ENCODE results near the gene CRYAA. TPM values are rescaled to one million over a fixed set of nuclear protein-coding genes. Genes with fewer than 3 reads are reported as not detected.

CRYAA gene
- total and polyA plus RNA-seq, 9 donors = 0.18 to 0.69 TPM; not detected in 7

DNA sequence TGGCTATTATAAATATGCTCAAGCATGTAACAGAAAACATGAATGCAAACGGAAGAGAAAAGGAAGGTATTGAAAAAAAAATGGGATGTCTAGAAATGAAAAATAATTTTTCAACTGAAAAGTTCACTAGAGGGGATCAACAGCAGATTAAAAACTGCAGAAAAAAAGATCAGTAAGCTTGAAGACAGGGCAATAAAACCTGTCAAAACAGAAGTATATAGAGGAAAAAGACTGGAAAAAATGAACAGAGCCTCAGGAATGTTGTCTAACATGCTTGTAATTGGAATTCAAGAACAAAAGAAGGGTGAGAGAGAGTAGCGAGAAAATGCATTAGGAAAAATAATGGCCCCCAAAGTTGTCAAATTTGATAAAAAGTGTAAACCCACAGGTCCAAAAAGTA lies 29.6 kb downstream of the CRYAA start:
- Histone ChIP-seq H3K27ac (ENCODE audit: low read length) (no peak overlapping the region), H3K4me1 (ENCODE audit: control insufficient read depth, insufficient read depth, low read length) (peaks cover 37% of the 10 kb centered on the region), H3K36me3 (ENCODE audit: control insufficient read depth, insufficient read depth, low read length) (no peaks in the 10 kb centered on the region), H3K4me3 (ENCODE audit: low read length) (no peak overlapping the region), H3K9me3 (replicated peaks; ENCODE audit: control insufficient read depth, low read depth, low read length) (peaks cover 18% of the 10 kb centered on the region), H3K27me3 (ENCODE audit: control insufficient read depth, insufficient read depth, low read length) (no peaks in the 10 kb centered on the region)
- no peak for DNase-seq
- no CpG with 5 or more reads among the region's 2 CpGs for WGBS (ENCODE audit: insufficient coverage)

GRCh38 chr21:43201491-43201890 lies 32.7 kb downstream of the CRYAA start:
- no peaks in the 10 kb centered on the region for H3K36me3 ChIP-seq (ENCODE audit: control insufficient read depth, insufficient read depth, low read length)
- H3K4me1 ChIP-seq (ENCODE audit: control insufficient read depth, insufficient read depth, low read length) = peaks cover 7% of the 10 kb centered on the region
- no peak overlapping the region for H3K27ac ChIP-seq (ENCODE audit: low read length)
- no peak for DNase-seq
- H3K4me3 ChIP-seq (ENCODE audit: low read length) = no peak overlapping the region
- H3K27me3 ChIP-seq (ENCODE audit: control insufficient read depth, insufficient read depth, low read length) = no peaks in the 10 kb centered on the region
- H3K9me3 ChIP-seq (replicated peaks; ENCODE audit: control insufficient read depth, low read depth, low read length) = peaks cover 18% of the 10 kb centered on the region
- no CpG with 5 or more reads among the region's 1 CpG for WGBS (ENCODE audit: insufficient coverage)

DNA sequence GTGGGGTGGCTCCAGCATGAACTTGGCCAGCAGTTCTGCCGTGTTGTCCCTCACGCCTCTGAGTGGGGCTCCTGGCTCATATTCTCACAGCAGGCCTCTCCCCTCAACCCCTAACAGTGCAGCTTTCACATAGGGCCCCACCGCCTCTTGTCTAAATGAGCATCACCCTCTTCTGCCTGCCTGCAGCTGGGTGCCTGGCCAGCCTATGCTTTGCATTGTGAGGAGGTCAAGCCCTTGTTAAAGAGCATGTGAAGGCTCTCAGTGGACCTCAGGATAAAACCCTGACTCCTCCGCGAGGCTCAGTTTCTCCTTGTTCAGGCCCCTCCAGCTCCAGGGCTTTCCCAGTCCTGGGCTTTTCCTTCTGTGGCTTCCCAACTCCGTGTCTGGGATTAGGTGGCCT lies 34.8 kb downstream of the CRYAA start:
- H3K36me3 ChIP-seq (ENCODE audit: control insufficient read depth, insufficient read depth, low read length) = no peaks in the 10 kb centered on the region
- DNase-seq = no peak
- H3K4me1 ChIP-seq (ENCODE audit: control insufficient read depth, insufficient read depth, low read length) = no peaks in the 10 kb centered on the region
- peaks cover 8% of the 10 kb centered on the region for H3K27me3 ChIP-seq (ENCODE audit: control insufficient read depth, insufficient read depth, low read length)
- H3K9me3 ChIP-seq (replicated peaks; ENCODE audit: control insufficient read depth, low read depth, low read length) = peaks cover 18% of the 10 kb centered on the region
- no peak overlapping the region for H3K4me3 ChIP-seq (ENCODE audit: low read length)
- WGBS (ENCODE audit: insufficient coverage) = 74% methylated on average over 4 of the region's 6 CpGs
- no peak overlapping the region for H3K27ac ChIP-seq (ENCODE audit: low read length)

DNA sequence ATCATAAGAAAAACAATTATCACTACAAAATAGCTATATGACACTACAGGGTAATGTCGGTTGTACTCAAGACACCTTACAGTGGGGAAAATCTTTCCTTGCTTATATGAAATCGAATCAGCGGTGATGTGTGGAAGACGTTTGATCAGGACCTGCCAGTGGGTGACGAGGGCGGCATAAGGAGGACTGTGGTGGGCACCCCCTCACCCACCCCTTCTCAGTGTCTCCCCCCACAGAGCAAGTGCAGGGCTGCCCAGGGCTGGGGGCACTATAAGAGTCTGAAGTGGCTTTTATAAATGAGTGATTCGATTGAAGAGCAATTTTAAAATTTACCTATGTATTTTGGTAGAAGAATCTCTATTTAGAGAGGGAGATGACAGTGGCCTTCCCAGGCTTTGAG lies 35.8 kb downstream of the CRYAA start:
- no peaks in the 10 kb centered on the region for H3K36me3 ChIP-seq (ENCODE audit: control insufficient read depth, insufficient read depth, low read length)
- H3K27ac ChIP-seq (ENCODE audit: low read length) = no peak overlapping the region
- peaks cover 8% of the 10 kb centered on the region for H3K27me3 ChIP-seq (ENCODE audit: control insufficient read depth, insufficient read depth, low read length)
- H3K4me3 ChIP-seq (ENCODE audit: low read length) = no peak overlapping the region
- peaks cover 16% of the 10 kb centered on the region for H3K9me3 ChIP-seq (replicated peaks; ENCODE audit: control insufficient read depth, low read depth, low read length)
- no peak for DNase-seq
- no CpG with 5 or more reads among the region's 7 CpGs for WGBS (ENCODE audit: insufficient coverage)
- H3K4me1 ChIP-seq (ENCODE audit: control insufficient read depth, insufficient read depth, low read length) = no peaks in the 10 kb centered on the region

GRCh38 chr21:43206231-43207042 lies 37.6 kb downstream of the CRYAA start:
- no peak for DNase-seq
- H3K27me3 ChIP-seq (ENCODE audit: control insufficient read depth, insufficient read depth, low read length) = peaks cover 8% of the 10 kb centered on the region
- peaks cover 9% of the 10 kb centered on the region for H3K9me3 ChIP-seq (replicated peaks; ENCODE audit: control insufficient read depth, low read depth, low read length)
- no peaks in the 10 kb centered on the region for H3K36me3 ChIP-seq (ENCODE audit: control insufficient read depth, insufficient read depth, low read length)
- H3K4me1 ChIP-seq (ENCODE audit: control insufficient read depth, insufficient read depth, low read length) = peaks cover 7% of the 10 kb centered on the region
- WGBS (ENCODE audit: insufficient coverage) = 86% methylated on average over 11 of the region's 18 CpGs
- H3K27ac ChIP-seq (ENCODE audit: low read length) = no peak overlapping the region
- H3K4me3 ChIP-seq (ENCODE audit: low read length) = no peak overlapping the region

- WGBS (ENCODE audit: insufficient coverage) = 86% methylated on average over 1 of the region's 6 CpGs
- no peak for DNase-seq
- H3K4me1 ChIP-seq (ENCODE audit: control insufficient read depth, insufficient read depth, low read length) = peaks cover 8% of the 10 kb centered on the region
- peaks cover 8% of the 10 kb centered on the region for H3K27me3 ChIP-seq (ENCODE audit: control insufficient read depth, insufficient read depth, low read length)
- no peak overlapping the region for H3K27ac ChIP-seq (ENCODE audit: low read length)
- H3K4me3 ChIP-seq (ENCODE audit: low read length) = no peak overlapping the region
- no peaks in the 10 kb centered on the region for H3K36me3 ChIP-seq (ENCODE audit: control insufficient read depth, insufficient read depth, low read length)
- peaks cover 4% of the 10 kb centered on the region for H3K9me3 ChIP-seq (replicated peaks; ENCODE audit: control insufficient read depth, low read depth, low read length)
Measured at GRCh38 chr21:43207043-43207315, 38.2 kb downstream of the CRYAA start.

GRCh38 chr21:43207868-43208267 lies 39.1 kb downstream of the CRYAA start:
- no peak for DNase-seq
- 82% methylated on average over 6 of the region's 6 CpGs for WGBS (ENCODE audit: insufficient coverage)

DNA sequence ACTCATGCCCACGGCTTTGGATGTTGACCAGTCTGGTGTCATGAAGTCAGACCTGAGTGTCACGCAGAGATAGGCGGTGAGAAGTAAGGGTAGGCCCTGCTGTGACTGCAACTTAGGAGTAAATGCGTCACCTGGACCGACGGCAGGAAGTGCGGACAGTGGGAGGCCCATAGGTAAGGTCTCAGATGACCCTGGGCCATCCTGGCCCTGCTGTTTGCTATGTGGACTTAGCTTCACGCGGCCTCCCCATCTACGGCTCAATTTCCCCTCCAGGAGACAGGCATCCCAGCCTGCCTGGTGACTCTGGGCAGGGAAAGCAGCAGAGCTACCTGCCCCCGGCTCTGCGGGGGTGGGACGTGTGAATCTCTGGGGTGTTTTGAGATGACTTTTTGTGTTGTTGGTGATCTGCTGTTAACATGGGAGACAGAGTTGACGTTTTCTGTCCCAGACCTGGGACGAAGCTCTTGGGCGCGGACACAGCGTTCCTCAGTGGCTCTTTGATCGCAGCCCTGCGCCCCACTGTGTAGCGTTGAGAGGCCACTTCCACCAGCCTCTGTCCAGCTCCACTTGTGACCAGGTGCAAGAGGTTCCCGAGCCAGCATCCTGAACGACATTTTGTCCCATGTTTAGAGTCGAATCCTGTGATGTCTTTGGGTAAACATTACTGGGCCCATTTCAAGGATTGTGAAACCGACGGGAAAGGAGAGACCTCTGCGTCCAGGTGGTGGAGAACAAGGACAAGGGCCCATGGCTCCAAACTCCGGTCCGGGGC lies 39.9 kb downstream of the CRYAA start:
- Histone ChIP-seq H3K9me3 (replicated peaks; ENCODE audit: control insufficient read depth, low read depth, low read length) (no peaks in the 10 kb centered on the region), H3K27me3 (ENCODE audit: control insufficient read depth, insufficient read depth, low read length) (peaks cover 8% of the 10 kb centered on the region), H3K36me3 (ENCODE audit: control insufficient read depth, insufficient read depth, low read length) (no peaks in the 10 kb centered on the region), H3K4me3 (ENCODE audit: low read length) (no peak overlapping the region), H3K27ac (ENCODE audit: low read length) (no peak overlapping the region), H3K4me1 (ENCODE audit: control insufficient read depth, insufficient read depth, low read length) (peaks cover 8% of the 10 kb centered on the region)
- 91% methylated on average over 23 of the region's 29 CpGs for WGBS (ENCODE audit: insufficient coverage)
- no peak for DNase-seq

More at GRCh38 chr21:43207868-43208267, 39.1 kb downstream of the CRYAA start:
- no peak overlapping the region for H3K4me3 ChIP-seq (ENCODE audit: low read length)
- no peaks in the 10 kb centered on the region for H3K36me3 ChIP-seq (ENCODE audit: control insufficient read depth, insufficient read depth, low read length)
- peaks cover 8% of the 10 kb centered on the region for H3K4me1 ChIP-seq (ENCODE audit: control insufficient read depth, insufficient read depth, low read length)
- H3K27me3 ChIP-seq (ENCODE audit: control insufficient read depth, insufficient read depth, low read length) = peaks cover 8% of the 10 kb centered on the region
- no peaks in the 10 kb centered on the region for H3K9me3 ChIP-seq (replicated peaks; ENCODE audit: control insufficient read depth, low read depth, low read length)
- no peak overlapping the region for H3K27ac ChIP-seq (ENCODE audit: low read length)

DNA sequence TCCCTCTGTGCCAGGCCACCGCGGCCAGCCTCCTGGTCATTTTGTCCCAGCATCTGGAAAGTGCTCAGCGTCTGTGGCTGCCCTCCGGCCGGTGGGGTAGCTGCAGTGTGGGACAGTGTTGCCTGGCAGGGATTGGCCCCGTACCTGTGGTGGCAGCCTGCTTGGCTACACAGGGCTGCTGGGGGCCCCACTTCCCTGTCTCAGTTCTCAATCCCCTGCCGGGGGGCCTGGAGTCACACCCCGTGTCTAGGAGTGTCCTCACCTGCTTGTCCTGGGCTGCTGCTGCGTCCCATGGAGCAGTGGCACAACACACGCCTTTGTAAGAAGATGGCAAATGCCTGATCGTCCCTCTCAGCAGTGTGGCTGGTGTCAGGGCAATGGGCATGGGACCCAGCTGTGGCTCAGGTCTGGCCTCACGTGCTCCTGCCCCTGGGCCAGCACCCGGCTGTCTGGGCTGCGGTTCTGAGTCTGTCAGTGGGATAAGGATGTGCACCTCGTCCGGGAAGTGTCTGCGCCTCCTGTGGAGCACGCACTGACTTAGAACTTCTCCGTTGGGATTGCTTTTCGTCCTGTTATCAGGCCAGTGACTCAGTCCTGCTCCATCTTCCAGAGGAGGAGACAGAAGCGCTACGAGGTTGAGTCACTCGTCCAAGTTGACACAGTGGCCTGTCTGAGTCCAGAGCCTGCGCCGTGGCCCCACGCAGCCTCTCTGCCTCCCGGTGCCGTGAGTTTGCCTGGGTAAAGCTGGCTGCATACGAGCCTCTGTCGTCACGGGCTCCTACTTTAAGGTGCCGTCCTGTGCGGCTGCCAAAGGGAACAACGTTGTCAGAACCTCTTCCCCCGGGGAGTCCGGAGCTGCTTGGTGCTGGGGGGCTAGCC lies 41.0 kb downstream of the CRYAA start:
- no peak for DNase-seq
- 77% methylated on average over 36 of the region's 36 CpGs for WGBS (ENCODE audit: insufficient coverage)
- no peaks in the 10 kb centered on the region for H3K9me3 ChIP-seq (replicated peaks; ENCODE audit: control insufficient read depth, low read depth, low read length)

More for the DNA sequence above, 41.0 kb downstream of the CRYAA start:
- no peak overlapping the region for H3K4me3 ChIP-seq (ENCODE audit: low read length)
- H3K4me1 ChIP-seq (ENCODE audit: control insufficient read depth, insufficient read depth, low read length) = peaks cover 8% of the 10 kb centered on the region
- H3K36me3 ChIP-seq (ENCODE audit: control insufficient read depth, insufficient read depth, low read length) = no peaks in the 10 kb centered on the region
- H3K27me3 ChIP-seq (ENCODE audit: control insufficient read depth, insufficient read depth, low read length) = peaks cover 8% of the 10 kb centered on the region
- H3K27ac ChIP-seq (ENCODE audit: low read length) = no peak overlapping the region

Measured in muscle of leg (tissue), 11 donors.